PC-9 (cell line): Measurements from ENCODE around the gene SASH3. TPM values are rescaled to one million over a fixed set of nuclear protein-coding genes. Genes with fewer than 3 reads are reported as not detected.

Source experiments
- BruUV-seq: library from RNA; stranded (reverse); fragments of 400-500 nt; replicated peaks from 2 replicates; lab custom pipeline; 2021; lab: Mats Ljungman, UMichigan
- CTCF ChIA-PET: fragments of 300-600 bp; sonication (Branson Sonifier 250); formaldehyde crosslinking; loops from one replicate; lab custom pipeline; 2022; ENCODE audit warnings: antibody characterized with exemption; lab: Charles Lee
- POLR2A ChIA-PET: fragments of 300-600 bp; sonication (Branson Sonifier 250); formaldehyde crosslinking; loops from one replicate; lab custom pipeline; 2022; ENCODE audit warnings: antibody characterized with exemption; ENCODE audit not compliant: unreplicated experiment; lab: Charles Lee
- DNase-seq, 2 experiments: peaks; one replicate each; pipeline versions ENCODE4 v3.0.0 to v3.0.0-alpha.2; 2015 to 2022; ENCODE audit warnings: mixed read lengths in 1 of 2
- H2AFZ ChIP-seq: fragments of 200-600 bp; sonication (generic); 2 replicates; pipeline ENCODE4 v1.8.1; 2017; ENCODE audit warnings: antibody characterized with exemption
- H3F3A ChIP-seq: fragments of 200-600 bp; sonication (generic); 2 replicates; pipeline ENCODE4 v1.8.1; 2017; ENCODE audit warnings: antibody characterized with exemption, mild to moderate bottlenecking, low read depth; ENCODE audit not compliant: insufficient read depth
- H3K27ac ChIP-seq: fragments of 200-600 bp; sonication (generic); 2 replicates; pipeline ENCODE4 v1.6.1; 2016; ENCODE audit warnings: mixed run types
- H3K27me3 ChIP-seq: fragments of 200-600 bp; sonication (generic); 2 replicates; pipeline ENCODE4 v1.6.1; 2016; ENCODE audit warnings: low read depth, mixed run types; ENCODE audit not compliant: insufficient read depth
- H3K36me3 ChIP-seq: fragments of 200-600 bp; sonication (generic); 2 replicates; pipeline ENCODE4 v1.6.1; 2016; ENCODE audit warnings: low read depth, mixed run types
- H3K4me1 ChIP-seq: fragments of 200-600 bp; sonication (generic); replicated peaks from 2 replicates; pipeline ENCODE4 v1.6.1; 2016; ENCODE audit warnings: mixed run types; ENCODE audit not compliant: insufficient read depth
- H3K4me2 ChIP-seq: fragments of 200-600 bp; sonication (generic); 2 replicates; pipeline ENCODE4 v1.6.1; 2017; ENCODE audit warnings: mixed run types
- H3K4me3 ChIP-seq: fragments of 200-600 bp; sonication (generic); 2 replicates; pipeline ENCODE4 v1.6.1; 2016; ENCODE audit warnings: mixed run types
- H3K79me2 ChIP-seq: fragments of 200-600 bp; sonication (generic); 2 replicates; pipeline ENCODE4 v1.6.1; 2017; ENCODE audit warnings: low read depth, mixed run types
- H3K9me2 ChIP-seq: fragments of 200-600 bp; sonication (generic); 2 replicates; pipeline ENCODE4 v1.8.1; 2017; ENCODE audit warnings: mild to moderate bottlenecking; ENCODE audit not compliant: insufficient read depth
- H3K9me3 ChIP-seq: fragments of 200-600 bp; sonication (generic); 2 replicates; pipeline ENCODE4 v1.8.1; 2016; ENCODE audit warnings: low read depth; ENCODE audit not compliant: insufficient read depth
- H4K20me1 ChIP-seq: fragments of 200-600 bp; sonication (generic); 2 replicates; pipeline ENCODE4 v1.8.1; 2017; ENCODE audit not compliant: insufficient read depth
- EZH2 ChIP-seq: fragments of 200-600 bp; sonication (generic); IDR thresholded peaks from 2 replicates; pipeline ENCODE4 v1.8.0; 2017; ENCODE audit warnings: antibody characterized with exemption, low read depth
- intact Hi-C: fragments of 100-400 bp; cut with micrococcal nuclease; formaldehyde crosslinking; loops from one replicate; pipeline ENCODE4 v1.10.0; 2022; ENCODE audit not compliant: unreplicated experiment
- total RNA-seq: library from RNA; stranded (reverse); gene quantifications from 2 replicates; pipeline ENCODE4 v1.2.3, GENCODE V29; 2021
- TF ChIP-seq, protein P1 (sequence below): fragments of 200-600 bp; sonication (generic); conservative IDR thresholded peaks from 2 replicates; pipeline ENCODE4 v1.6.1; 2017; ENCODE audit warnings: mixed run types, antibody characterized with exemption, mild to moderate bottlenecking, moderate library complexity

Gene SASH3
- total RNA-seq, 1 experiment from 2014 or later, result not detected

DNA sequence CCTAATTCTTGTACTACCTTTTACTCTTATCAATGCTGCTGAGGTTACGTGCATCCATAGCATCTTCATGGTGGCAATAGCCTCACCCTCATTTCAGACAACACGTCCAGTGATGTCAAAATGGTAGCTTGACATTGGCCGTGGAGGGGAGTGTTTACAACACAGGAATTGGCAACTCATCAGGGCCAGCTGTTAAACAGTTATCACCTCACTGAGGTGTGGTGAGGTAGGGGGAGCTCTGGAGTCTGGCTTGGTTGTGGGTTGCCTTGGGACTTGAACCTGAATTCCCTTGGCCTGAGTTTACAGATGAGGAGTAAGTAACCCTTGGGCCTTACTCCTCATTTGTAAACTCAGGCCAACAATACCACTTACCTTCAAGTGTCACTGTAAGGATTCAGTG lies 10.4 kb downstream of the SASH3 start:
- H3K27ac ChIP-seq, result no peak overlapping the region
- H2AFZ ChIP-seq, result no peak overlapping the region
- no peak overlapping the region for H3K4me3 ChIP-seq
- TF ChIP-seq EZH2, result no peak
- no TSS peak for BruUV-seq
- H3K9me2 ChIP-seq, result no peaks in the 10 kb centered on the region
- no peaks in the 10 kb centered on the region for H4K20me1 ChIP-seq
- H3K4me2 ChIP-seq, result no peak overlapping the region
- no peak for DNase-seq
- ChIA-PET POLR2A (interaction anchor here (0.5 kb wide), 1 partner anchor 130 kb away, joined by 4 read pairs; no protein-coding TSS in a partner anchor), CTCF (no interaction called here)
- no peaks in the 10 kb centered on the region for H3F3A ChIP-seq
- H3K27me3 ChIP-seq, result no peaks in the 10 kb centered on the region
- no peaks in the 10 kb centered on the region for H3K4me1 ChIP-seq
- H3K79me2 ChIP-seq, result no peaks in the 10 kb centered on the region
- intact Hi-C loops, result no loop called here
- no peaks in the 10 kb centered on the region for H3K9me3 ChIP-seq
- H3K36me3 ChIP-seq, result no peaks in the 10 kb centered on the region

DNA sequence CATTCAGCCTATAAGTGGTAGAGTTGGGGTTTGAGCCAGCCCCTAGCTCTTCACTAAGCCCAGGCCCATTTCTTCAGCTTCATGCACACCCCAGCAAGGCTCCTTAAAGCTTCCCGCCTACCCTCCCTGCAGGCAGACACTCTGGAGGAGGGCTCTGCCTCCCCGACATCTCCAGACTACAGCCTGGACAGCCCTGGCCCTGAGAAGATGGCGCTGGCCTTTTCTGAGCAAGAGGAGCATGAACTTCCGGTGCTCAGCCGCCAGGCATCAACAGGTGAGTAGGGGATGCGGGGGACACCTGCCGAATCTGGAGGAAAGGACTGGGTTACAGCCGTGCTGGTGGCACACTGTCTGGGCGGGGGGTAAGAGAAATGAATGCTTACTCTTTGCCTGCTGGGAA lies 11.1 kb downstream of the SASH3 start:
- CTCF ChIA-PET, result no interaction called here

GRCh38 chrX:129791336-129791735 lies 11.6 kb downstream of the SASH3 start:
- no TSS peak for BruUV-seq
- Histone ChIP-seq H3K4me3 (no peak overlapping the region), H3K79me2 (no peaks in the 10 kb centered on the region), H3K36me3 (no peaks in the 10 kb centered on the region), H3K9me2 (no peaks in the 10 kb centered on the region), H4K20me1 (no peaks in the 10 kb centered on the region), H3K4me2 (no peak overlapping the region), H3K27ac (no peak overlapping the region), H2AFZ (no peak overlapping the region), H3K27me3 (no peaks in the 10 kb centered on the region), H3K4me1 (no peaks in the 10 kb centered on the region), H3F3A (0 out of 2 replicates have a peak, but pooled peaks cover 6% of the 10 kb centered on the region), H3K9me3 (no peaks in the 10 kb centered on the region)
- no peak for TF ChIP-seq EZH2
- TF ChIP-seq, protein P1, sequence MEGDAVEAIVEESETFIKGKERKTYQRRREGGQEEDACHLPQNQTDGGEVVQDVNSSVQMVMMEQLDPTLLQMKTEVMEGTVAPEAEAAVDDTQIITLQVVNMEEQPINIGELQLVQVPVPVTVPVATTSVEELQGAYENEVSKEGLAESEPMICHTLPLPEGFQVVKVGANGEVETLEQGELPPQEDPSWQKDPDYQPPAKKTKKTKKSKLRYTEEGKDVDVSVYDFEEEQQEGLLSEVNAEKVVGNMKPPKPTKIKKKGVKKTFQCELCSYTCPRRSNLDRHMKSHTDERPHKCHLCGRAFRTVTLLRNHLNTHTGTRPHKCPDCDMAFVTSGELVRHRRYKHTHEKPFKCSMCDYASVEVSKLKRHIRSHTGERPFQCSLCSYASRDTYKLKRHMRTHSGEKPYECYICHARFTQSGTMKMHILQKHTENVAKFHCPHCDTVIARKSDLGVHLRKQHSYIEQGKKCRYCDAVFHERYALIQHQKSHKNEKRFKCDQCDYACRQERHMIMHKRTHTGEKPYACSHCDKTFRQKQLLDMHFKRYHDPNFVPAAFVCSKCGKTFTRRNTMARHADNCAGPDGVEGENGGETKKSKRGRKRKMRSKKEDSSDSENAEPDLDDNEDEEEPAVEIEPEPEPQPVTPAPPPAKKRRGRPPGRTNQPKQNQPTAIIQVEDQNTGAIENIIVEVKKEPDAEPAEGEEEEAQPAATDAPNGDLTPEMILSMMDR, result no peak
- intact Hi-C loops, result no loop called here
- ChIA-PET POLR2A (no interaction called here), CTCF (no interaction called here)
- DNase-seq, result no peak

More for the DNA sequence above, 11.1 kb downstream of the SASH3 start:
- no peak for DNase-seq
- Histone ChIP-seq H3K9me2 (no peaks in the 10 kb centered on the region), H3K27ac (no peak overlapping the region), H4K20me1 (no peaks in the 10 kb centered on the region), H3K4me2 (no peak overlapping the region), H3K9me3 (no peaks in the 10 kb centered on the region), H3K4me3 (no peak overlapping the region), H3F3A (0 out of 2 replicates have a peak, but pooled peaks cover under 1% of the 10 kb centered on the region), H3K4me1 (no peaks in the 10 kb centered on the region), H3K36me3 (no peaks in the 10 kb centered on the region), H3K79me2 (no peaks in the 10 kb centered on the region), H2AFZ (no peak overlapping the region), H3K27me3 (no peaks in the 10 kb centered on the region)
- intact Hi-C loops, result no loop called here
- TF ChIP-seq EZH2, result no peak
- TF ChIP-seq, protein P1, result no peak
- POLR2A ChIA-PET, result no interaction called here
- BruUV-seq, result no TSS peak
